ENCODE measurements around the gene MRPS22.

- TF ChIP-seq CTCF (conservative IDR thresholded peaks at IDR 0.05) (no peak), ZFX (IDR thresholded peaks at IDR 0.05) (no peak)
These were observed 20.7 kb upstream of the MRPS22 start for GRCh38 chr3:139323146-139323545.
